ENCODE results near the gene LRIG1. TPM values are rescaled to one million over a fixed set of nuclear protein-coding genes. Genes with fewer than 3 reads are reported as not detected.

The LRIG1 gene
- total and polyA plus RNA-seq, 7 donors = 4.2 to 226 (median 150) TPM

GRCh38 chr3:66348704-66349103, 152.1 kb downstream of the LRIG1 start:
- Histone ChIP-seq H3K27ac (no peak overlapping the region), H3K27me3 (no peaks in the 10 kb centered on the region), H3K4me3 (no peak overlapping the region), H3K36me3 (no peaks in the 10 kb centered on the region), H3K4me1 (peaks cover 0 to 37% (median 27%) of the 10 kb centered on the region in 4 donors), H3K9me3 (no peaks in the 10 kb centered on the region)
- WGBS, 2 donors = 75 to 84% methylated on average over 3 of the region's 3 CpGs
- intact Hi-C loops (cut with DNase I) = no loop called here
- DNase-seq = no peak
- TF ChIP-seq POLR2AphosphoS5 (IDR thresholded peaks at IDR 0.05) (no peak), POLR2A (IDR thresholded peaks at IDR 0.05) (no peak), EP300 (IDR thresholded peaks at IDR 0.05) (no peak)
- TF ChIP-seq, protein P1, sequence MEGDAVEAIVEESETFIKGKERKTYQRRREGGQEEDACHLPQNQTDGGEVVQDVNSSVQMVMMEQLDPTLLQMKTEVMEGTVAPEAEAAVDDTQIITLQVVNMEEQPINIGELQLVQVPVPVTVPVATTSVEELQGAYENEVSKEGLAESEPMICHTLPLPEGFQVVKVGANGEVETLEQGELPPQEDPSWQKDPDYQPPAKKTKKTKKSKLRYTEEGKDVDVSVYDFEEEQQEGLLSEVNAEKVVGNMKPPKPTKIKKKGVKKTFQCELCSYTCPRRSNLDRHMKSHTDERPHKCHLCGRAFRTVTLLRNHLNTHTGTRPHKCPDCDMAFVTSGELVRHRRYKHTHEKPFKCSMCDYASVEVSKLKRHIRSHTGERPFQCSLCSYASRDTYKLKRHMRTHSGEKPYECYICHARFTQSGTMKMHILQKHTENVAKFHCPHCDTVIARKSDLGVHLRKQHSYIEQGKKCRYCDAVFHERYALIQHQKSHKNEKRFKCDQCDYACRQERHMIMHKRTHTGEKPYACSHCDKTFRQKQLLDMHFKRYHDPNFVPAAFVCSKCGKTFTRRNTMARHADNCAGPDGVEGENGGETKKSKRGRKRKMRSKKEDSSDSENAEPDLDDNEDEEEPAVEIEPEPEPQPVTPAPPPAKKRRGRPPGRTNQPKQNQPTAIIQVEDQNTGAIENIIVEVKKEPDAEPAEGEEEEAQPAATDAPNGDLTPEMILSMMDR (IDR thresholded peaks at IDR 0.05) = no peak

- TF ChIP-seq EP300 (IDR thresholded peaks at IDR 0.05) (no peak), POLR2AphosphoS5 (IDR thresholded peaks at IDR 0.05) (peak in 1 of 4 donors; percentile 13), POLR2A (IDR thresholded peaks at IDR 0.05) (no peak)
- TF ChIP-seq, protein P1 (IDR thresholded peaks at IDR 0.05) = no peak
- H3K27ac ChIP-seq = peak overlapping the region in 3 of 4 donors; percentile 52 to 68 (median 65)
- no peaks in the 10 kb centered on the region for H3K36me3 ChIP-seq
- no peak overlapping the region for H3K4me3 ChIP-seq
- DNase-seq = no peak
- H3K4me1 ChIP-seq = peaks cover 0 to 45% (median 30%) of the 10 kb centered on the region in 4 donors
- 23 to 70% methylated on average over 8 of the region's 8 CpGs for WGBS, 2 donors
- H3K9me3 ChIP-seq = no peaks in the 10 kb centered on the region
- H3K27me3 ChIP-seq = no peaks in the 10 kb centered on the region
- intact Hi-C loops (cut with DNase I) = no loop called here
Observed at GRCh38 chr3:66344848-66345578, 155.8 kb downstream of the LRIG1 start.

- Histone ChIP-seq H3K4me1 (peaks cover 0 to 49% (median 30%) of the 10 kb centered on the region in 4 donors), H3K27ac (peak overlapping the region in 3 of 4 donors; percentile 52 to 68 (median 65)), H3K27me3 (no peaks in the 10 kb centered on the region), H3K4me3 (no peak overlapping the region), H3K36me3 (no peaks in the 10 kb centered on the region), H3K9me3 (no peaks in the 10 kb centered on the region)
- intact Hi-C loops (cut with DNase I) = no loop called here
- 22 to 68% methylated on average over 9 of the region's 9 CpGs for WGBS, 2 donors
- no peak for DNase-seq
- TF ChIP-seq, protein P1 (IDR thresholded peaks at IDR 0.05) = no peak
- TF ChIP-seq EP300 (IDR thresholded peaks at IDR 0.05) = no peak
- no peak for TF ChIP-seq POLR2A (IDR thresholded peaks at IDR 0.05)
- no peak for TF ChIP-seq POLR2AphosphoS5 (IDR thresholded peaks at IDR 0.05)
Observed at GRCh38 chr3:66344391-66344811, 156.4 kb downstream of the LRIG1 start.

DNA sequence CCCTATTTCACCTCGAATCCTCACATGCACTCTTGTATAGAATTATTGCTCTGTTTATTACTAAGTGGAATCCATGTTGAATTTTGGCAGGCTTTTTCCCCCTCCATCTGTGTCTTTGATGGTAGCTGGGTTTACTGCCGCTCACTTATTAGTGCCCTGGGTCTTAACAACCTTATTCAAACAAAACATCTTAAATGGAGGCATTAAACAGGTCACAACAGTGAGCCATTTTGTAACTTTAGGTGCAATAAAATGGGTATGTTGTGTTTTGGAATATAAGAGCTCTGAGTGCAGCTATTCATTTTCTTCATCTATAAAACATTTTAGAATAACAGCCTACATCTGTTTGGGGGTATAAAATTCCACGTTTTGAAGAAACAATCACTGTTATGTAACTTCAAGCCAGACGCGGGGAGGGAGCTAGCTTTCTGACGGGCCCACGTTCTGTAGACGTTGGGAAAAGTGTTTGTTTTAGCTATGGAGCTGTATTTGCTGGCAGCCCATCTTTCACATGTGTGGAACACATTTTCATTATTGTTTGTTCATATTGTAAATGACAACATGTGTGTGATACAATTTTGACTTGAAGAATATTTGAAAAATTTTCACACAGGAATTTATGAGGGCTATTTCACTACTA, 158.0 kb downstream of the LRIG1 start:
- Histone ChIP-seq H3K27ac (peak overlapping the region in 3 of 4 donors; percentile 52 to 68 (median 65)), H3K9me3 (no peaks in the 10 kb centered on the region), H3K27me3 (no peaks in the 10 kb centered on the region), H3K4me1 (peaks cover 0 to 50% (median 30%) of the 10 kb centered on the region in 4 donors), H3K36me3 (no peaks in the 10 kb centered on the region), H3K4me3 (no peak overlapping the region)
- peak in 3 of 4 donors; percentile 21 to 71 (median 53) for TF ChIP-seq POLR2AphosphoS5 (IDR thresholded peaks at IDR 0.05)
- peak in 1 of 4 donors; percentile 24 for TF ChIP-seq EP300 (IDR thresholded peaks at IDR 0.05)
- TF ChIP-seq, protein P1 (IDR thresholded peaks at IDR 0.05) = no peak
- TF ChIP-seq POLR2A (IDR thresholded peaks at IDR 0.05) = no peak
- 16 to 55% methylated on average over 8 of the region's 8 CpGs for WGBS, 2 donors
- DNase-seq = no peak
- intact Hi-C loops (cut with DNase I) = no loop called here

Measured in sigmoid colon (tissue), 7 donors.